ENCODE data around the gene GRB10.

- TF ChIP-seq, protein P1, sequence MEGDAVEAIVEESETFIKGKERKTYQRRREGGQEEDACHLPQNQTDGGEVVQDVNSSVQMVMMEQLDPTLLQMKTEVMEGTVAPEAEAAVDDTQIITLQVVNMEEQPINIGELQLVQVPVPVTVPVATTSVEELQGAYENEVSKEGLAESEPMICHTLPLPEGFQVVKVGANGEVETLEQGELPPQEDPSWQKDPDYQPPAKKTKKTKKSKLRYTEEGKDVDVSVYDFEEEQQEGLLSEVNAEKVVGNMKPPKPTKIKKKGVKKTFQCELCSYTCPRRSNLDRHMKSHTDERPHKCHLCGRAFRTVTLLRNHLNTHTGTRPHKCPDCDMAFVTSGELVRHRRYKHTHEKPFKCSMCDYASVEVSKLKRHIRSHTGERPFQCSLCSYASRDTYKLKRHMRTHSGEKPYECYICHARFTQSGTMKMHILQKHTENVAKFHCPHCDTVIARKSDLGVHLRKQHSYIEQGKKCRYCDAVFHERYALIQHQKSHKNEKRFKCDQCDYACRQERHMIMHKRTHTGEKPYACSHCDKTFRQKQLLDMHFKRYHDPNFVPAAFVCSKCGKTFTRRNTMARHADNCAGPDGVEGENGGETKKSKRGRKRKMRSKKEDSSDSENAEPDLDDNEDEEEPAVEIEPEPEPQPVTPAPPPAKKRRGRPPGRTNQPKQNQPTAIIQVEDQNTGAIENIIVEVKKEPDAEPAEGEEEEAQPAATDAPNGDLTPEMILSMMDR (IDR thresholded peaks at IDR 0.05; ENCODE audit: poor library complexity, severe bottlenecking), result no peak
- no peak for TF ChIP-seq EZH2 (IDR thresholded peaks at IDR 0.05; ENCODE audit: borderline replicate concordance, insufficient read depth, low read length, poor library complexity, severe bottlenecking)
- TF ChIP-seq POLR2AphosphoS5 (IDR thresholded peaks at IDR 0.05), result no peak
- no peak for TF ChIP-seq MXI1 (conservative IDR thresholded peaks at IDR 0.05; ENCODE audit: poor library complexity, severe bottlenecking)
Observed at GRCh38 chr7:50727711-50728110, 55.0 kb downstream of the GRB10 start.
